Measurements from ENCODE around the gene ATP2C2. TPM values are rescaled to one million over a fixed set of nuclear protein-coding genes. Genes with fewer than 3 reads are reported as not detected.

Gene ATP2C2
- total and polyA plus RNA-seq, 7 donors: 0.03 to 0.06 TPM; not detected in 5

DNA sequence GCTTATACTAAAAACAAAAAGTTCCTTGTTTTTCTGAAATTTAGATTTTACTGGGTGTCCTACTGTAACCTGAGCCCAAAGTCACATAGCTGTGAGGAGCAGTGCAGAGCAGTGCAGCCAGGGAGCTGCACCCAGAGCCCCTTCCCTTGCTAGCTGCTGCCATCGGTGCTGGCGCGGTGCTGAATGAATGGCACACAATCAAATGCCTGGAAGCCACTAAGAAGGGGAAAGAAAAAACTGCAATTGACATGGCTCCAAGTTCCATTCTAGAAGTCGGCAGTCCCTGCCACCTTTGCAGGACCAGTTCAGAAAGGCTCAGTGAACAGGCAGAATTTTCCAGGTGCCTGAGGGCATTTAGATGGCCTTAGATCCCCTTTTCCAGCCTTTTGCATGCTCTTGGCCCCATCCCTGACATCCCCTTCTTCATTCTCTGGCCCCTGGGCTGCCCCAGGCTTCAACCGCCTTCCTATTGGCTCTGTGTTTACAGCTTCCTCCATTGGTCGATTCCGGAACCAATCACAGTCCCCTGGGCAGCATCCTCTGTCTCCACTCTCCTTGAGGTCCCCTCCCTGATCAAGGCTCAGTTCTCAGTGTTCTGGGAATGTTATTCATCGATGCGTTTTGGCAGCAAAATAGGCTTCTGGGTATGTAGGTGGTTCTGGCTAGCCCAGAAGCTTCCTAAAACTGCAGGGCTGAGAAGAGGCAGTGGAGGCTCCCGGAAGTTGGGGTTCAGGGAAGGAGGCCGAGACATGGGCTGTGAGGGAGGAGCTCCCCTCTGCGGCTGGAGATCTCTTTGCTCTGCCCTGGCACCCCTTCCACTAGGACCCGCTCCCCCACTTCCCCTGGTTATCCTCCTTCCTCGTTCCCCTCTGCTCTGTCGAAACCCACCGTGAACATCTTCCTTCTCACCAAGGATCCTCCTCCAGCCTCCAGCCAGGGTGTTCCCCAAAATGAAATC is 37.9 kb downstream of the ATP2C2 start:
- TF ChIP-seq, protein P1, sequence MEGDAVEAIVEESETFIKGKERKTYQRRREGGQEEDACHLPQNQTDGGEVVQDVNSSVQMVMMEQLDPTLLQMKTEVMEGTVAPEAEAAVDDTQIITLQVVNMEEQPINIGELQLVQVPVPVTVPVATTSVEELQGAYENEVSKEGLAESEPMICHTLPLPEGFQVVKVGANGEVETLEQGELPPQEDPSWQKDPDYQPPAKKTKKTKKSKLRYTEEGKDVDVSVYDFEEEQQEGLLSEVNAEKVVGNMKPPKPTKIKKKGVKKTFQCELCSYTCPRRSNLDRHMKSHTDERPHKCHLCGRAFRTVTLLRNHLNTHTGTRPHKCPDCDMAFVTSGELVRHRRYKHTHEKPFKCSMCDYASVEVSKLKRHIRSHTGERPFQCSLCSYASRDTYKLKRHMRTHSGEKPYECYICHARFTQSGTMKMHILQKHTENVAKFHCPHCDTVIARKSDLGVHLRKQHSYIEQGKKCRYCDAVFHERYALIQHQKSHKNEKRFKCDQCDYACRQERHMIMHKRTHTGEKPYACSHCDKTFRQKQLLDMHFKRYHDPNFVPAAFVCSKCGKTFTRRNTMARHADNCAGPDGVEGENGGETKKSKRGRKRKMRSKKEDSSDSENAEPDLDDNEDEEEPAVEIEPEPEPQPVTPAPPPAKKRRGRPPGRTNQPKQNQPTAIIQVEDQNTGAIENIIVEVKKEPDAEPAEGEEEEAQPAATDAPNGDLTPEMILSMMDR (IDR thresholded peaks at IDR 0.05): no peak
- DNase-seq (no peak), ATAC-seq (no peak)
- no peaks in the 10 kb centered on the region for H3K4me1 ChIP-seq
- no peaks in the 10 kb centered on the region for H3K9me3 ChIP-seq
- H3K36me3 ChIP-seq (ENCODE audit: insufficient read depth in 1 of 2, low read depth in 1 of 2): no peaks in the 10 kb centered on the region
- H3K27ac ChIP-seq: no peak overlapping the region
- intact Hi-C loops (cut with DNase I): no loop called here
- no peak overlapping the region for H3K4me3 ChIP-seq
- peaks cover 0 to 47% (median 16%) of the 10 kb centered on the region in 3 donors for H3K27me3 ChIP-seq (ENCODE audit: insufficient read depth in 3 of 3, low read length in 2 of 3)
- WGBS, 3 donors: 56 to 65% (median 57%) methylated on average over 16 of the region's 16 CpGs

DNA sequence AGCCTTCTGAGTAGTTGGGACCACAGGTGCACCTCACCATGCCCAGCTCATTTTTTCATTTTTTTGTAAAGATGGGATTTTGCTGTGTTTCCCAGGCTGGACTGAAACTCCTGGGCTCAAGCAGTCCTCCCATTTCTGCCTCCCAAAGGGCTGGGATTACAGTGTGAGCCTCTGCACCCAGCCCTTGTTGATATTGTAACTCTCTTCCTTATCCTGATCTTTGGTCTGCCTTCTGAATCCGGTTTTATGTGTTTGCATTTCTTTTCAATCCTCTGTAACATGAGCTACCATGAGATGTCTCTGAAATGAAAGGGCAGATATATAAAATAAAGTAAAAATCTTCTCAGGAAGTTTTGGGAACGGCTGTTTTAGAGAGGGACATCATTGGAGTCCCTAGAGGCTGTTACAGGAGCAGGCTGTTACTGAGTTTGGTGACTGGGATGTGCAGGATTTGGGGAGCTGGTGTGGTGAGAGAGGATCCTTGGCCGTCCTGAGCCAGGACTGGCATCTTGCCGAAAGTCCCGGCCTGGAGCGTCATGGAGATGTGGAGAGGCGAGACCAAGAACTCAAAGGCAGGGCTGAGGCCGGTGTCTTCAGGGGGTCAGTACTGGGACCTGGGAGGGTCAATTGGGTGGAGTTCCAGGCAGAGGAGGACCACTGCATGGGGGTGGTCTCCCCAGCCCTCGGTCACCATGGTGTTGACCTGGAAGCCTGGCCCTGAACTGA is 39.4 kb downstream of the ATP2C2 start:
- Histone ChIP-seq H3K4me3 (no peak overlapping the region), H3K27ac (no peak overlapping the region), H3K36me3 (ENCODE audit: insufficient read depth in 1 of 2, low read depth in 1 of 2) (no peaks in the 10 kb centered on the region), H3K9me3 (no peaks in the 10 kb centered on the region), H3K27me3 (ENCODE audit: insufficient read depth in 3 of 3, low read length in 2 of 3) (peaks cover 0 to 47% (median 16%) of the 10 kb centered on the region in 3 donors), H3K4me1 (no peaks in the 10 kb centered on the region)
- intact Hi-C loops (cut with DNase I): no loop called here
- TF ChIP-seq, protein P1 (IDR thresholded peaks at IDR 0.05): no peak
- DNase-seq: no peak
- no peak for ATAC-seq
- WGBS, 3 donors: 51 to 54% (median 53%) methylated on average over 9 of the region's 9 CpGs

DNA sequence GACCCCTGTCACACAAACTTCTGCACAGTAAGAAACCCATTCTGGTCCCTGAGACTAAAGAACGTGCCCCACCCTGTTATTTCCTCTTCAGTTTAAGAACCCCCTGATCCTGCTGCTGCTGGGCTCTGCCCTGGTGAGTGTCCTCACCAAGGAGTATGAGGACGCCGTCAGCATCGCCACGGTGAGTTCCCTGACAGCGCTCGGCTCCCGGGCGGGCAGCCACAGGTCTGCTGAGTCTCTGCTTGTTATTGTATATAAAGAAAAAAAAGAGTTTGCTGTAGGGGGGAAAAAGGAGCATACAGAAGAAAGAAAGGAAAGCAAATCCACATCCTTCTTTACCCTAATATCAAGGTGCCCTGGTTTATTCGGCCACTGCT is 40.0 kb downstream of the ATP2C2 start:
- Histone ChIP-seq H3K9me3 (no peaks in the 10 kb centered on the region), H3K27me3 (ENCODE audit: insufficient read depth in 3 of 3, low read length in 2 of 3) (peaks cover 0 to 47% (median 16%) of the 10 kb centered on the region in 3 donors), H3K4me1 (no peaks in the 10 kb centered on the region), H3K27ac (no peak overlapping the region), H3K4me3 (no peak overlapping the region), H3K36me3 (ENCODE audit: insufficient read depth in 1 of 2, low read depth in 1 of 2) (no peaks in the 10 kb centered on the region)
- ATAC-seq (no peak), DNase-seq (no peak)
- intact Hi-C loops (cut with DNase I): no loop called here
- WGBS, 3 donors: 74 to 78% (median 77%) methylated on average over 10 of the region's 10 CpGs
- TF ChIP-seq, protein P1 (IDR thresholded peaks at IDR 0.05): no peak

DNA sequence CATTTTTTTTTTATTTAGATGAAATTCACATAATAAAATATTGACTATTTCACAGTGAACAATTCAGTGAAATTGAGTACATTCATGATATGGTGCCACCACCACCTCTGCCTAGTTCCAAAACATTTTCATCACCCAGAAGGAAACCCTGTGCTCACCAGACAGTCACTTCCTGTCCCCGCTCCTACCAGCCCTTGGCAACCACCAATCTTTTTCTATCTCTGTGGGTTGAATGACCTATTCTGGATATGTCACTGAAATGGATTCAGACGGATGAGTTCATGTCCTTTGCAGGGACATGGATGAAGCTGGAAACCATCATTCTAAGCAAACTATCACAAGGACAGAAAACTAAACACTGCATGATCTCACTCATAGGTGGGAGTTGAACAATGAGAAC is 40.5 kb downstream of the ATP2C2 start:
- Histone ChIP-seq H3K36me3 (ENCODE audit: insufficient read depth in 1 of 2, low read depth in 1 of 2) (no peaks in the 10 kb centered on the region), H3K27me3 (ENCODE audit: insufficient read depth in 3 of 3, low read length in 2 of 3) (peaks cover 0 to 46% (median 16%) of the 10 kb centered on the region in 3 donors), H3K4me1 (no peaks in the 10 kb centered on the region), H3K9me3 (no peaks in the 10 kb centered on the region), H3K4me3 (no peak overlapping the region), H3K27ac (no peak overlapping the region)
- ATAC-seq: no peak
- intact Hi-C loops (cut with DNase I): no loop called here
- no peak for DNase-seq
- TF ChIP-seq, protein P1 (IDR thresholded peaks at IDR 0.05): no peak
- WGBS, 3 donors: 46 to 60% (median 54%) methylated on average over 2 of the region's 2 CpGs

Measured in psoas muscle (tissue), 8 donors.